Nephron progenitor cell (in vitro differentiated cells): ENCODE data around the gene OTOP2.
"Not testable (repeated sequence)": the region's sequence is repeated elsewhere in the genome, so short reads cannot be mapped to it uniquely, and the experiment has no call there.

Experiments used
- DNase-seq: peaks from one replicate; pipeline ENCODE4 v3.0.0; 2021
- H3K27ac Mint-ChIP-seq: 2 replicates; pipeline ENCODE4 v1.8.0; 2021; ENCODE audit warnings: mild to moderate bottlenecking, moderate library complexity, mixed read lengths
- H3K27me3 Mint-ChIP-seq: 2 replicates; pipeline ENCODE4 v1.8.0; 2021; ENCODE audit warnings: mild to moderate bottlenecking, low read depth, mixed read lengths; ENCODE audit not compliant: poor library complexity
- H3K36me3 Mint-ChIP-seq: 2 replicates; pipeline ENCODE4 v1.8.0; 2021; ENCODE audit warnings: low read depth, mixed read lengths
- H3K4me1 Mint-ChIP-seq: 2 replicates; pipeline ENCODE4 v1.8.0; 2021; ENCODE audit warnings: mixed read lengths
- H3K4me3 Mint-ChIP-seq: 2 replicates; pipeline ENCODE4 v1.8.0; 2021; ENCODE audit warnings: mild to moderate bottlenecking, moderate library complexity, mixed read lengths
- H3K9me3 Mint-ChIP-seq: 2 replicates; pipeline ENCODE4 v1.8.0; 2021; ENCODE audit warnings: mild to moderate bottlenecking, moderate library complexity, mixed read lengths
- TF ChIP-seq, protein P1 (sequence below): fragments of 200-600 bp; sonication (generic); IDR thresholded peaks from 2 replicates; pipeline ENCODE4 v1.5.0; 2021; ENCODE audit warnings: antibody characterized with exemption

The OTOP2 gene

DNA sequence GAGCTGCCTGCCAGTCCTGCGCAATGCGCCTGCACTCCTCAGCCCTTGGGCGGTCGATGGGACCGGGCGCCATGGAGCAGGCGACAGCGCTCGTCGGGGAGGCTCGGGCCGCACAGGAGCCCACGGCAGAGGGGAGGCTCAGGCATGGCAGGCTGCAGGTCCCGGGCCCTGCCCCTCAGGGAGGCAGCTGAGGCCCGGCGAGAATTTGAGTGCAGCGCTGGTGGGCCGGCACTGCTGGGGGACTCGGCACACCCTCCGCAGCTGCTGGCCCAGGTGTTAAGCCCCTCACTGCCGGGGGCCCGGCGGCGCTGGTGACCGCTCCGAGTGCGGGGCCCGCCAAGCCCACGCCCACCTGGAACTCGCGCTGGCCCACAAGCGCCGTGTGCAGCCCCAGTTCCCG, 17.1 kb upstream of the OTOP2 start:
- Mint-ChIP-seq H3K36me3 (no peaks in the 10 kb centered on the region), H3K4me3 (no peak overlapping the region), H3K27ac (no peak overlapping the region), H3K27me3 (peaks cover 49% of the 10 kb centered on the region), H3K9me3 (no peaks in the 10 kb centered on the region), H3K4me1 (peaks cover 6% of the 10 kb centered on the region)
- TF ChIP-seq, protein P1, sequence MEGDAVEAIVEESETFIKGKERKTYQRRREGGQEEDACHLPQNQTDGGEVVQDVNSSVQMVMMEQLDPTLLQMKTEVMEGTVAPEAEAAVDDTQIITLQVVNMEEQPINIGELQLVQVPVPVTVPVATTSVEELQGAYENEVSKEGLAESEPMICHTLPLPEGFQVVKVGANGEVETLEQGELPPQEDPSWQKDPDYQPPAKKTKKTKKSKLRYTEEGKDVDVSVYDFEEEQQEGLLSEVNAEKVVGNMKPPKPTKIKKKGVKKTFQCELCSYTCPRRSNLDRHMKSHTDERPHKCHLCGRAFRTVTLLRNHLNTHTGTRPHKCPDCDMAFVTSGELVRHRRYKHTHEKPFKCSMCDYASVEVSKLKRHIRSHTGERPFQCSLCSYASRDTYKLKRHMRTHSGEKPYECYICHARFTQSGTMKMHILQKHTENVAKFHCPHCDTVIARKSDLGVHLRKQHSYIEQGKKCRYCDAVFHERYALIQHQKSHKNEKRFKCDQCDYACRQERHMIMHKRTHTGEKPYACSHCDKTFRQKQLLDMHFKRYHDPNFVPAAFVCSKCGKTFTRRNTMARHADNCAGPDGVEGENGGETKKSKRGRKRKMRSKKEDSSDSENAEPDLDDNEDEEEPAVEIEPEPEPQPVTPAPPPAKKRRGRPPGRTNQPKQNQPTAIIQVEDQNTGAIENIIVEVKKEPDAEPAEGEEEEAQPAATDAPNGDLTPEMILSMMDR, result no peak
- DNase-seq, result no peak

DNA sequence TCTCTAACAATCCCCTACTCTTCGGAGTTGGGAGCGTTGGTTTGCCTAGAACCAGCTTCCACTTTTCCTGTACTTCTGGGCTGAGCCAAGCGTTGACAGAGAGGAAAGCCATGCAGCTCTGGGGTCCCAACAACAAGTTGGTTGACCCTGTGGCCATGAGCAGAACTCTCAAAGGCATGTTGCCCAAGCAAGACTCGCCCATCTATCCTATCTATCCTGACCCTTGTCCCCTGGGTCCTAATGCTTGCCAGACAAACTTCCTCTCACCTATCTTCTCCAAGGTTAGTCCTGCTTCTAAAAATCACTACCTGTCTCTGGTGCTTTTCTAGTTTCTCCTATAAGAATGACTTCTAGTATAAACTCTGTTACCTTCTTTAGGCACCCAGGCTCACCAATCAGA, 15.0 kb upstream of the OTOP2 start:
- not testable (repeated sequence) for DNase-seq, H3K4me1 Mint-ChIP-seq, H3K4me3 Mint-ChIP-seq, H3K27ac Mint-ChIP-seq, H3K36me3 Mint-ChIP-seq, H3K9me3 Mint-ChIP-seq
- peaks cover 40% of the 10 kb centered on the region for H3K27me3 Mint-ChIP-seq

- not testable (repeated sequence) for H3K36me3 Mint-ChIP-seq, H3K4me1 Mint-ChIP-seq, H3K27ac Mint-ChIP-seq, H3K4me3 Mint-ChIP-seq, H3K9me3 Mint-ChIP-seq, DNase-seq
- peaks cover 49% of the 10 kb centered on the region for H3K27me3 Mint-ChIP-seq
Measured at GRCh38 chr17:74911423-74911822, 12.7 kb upstream of the OTOP2 start.

DNA sequence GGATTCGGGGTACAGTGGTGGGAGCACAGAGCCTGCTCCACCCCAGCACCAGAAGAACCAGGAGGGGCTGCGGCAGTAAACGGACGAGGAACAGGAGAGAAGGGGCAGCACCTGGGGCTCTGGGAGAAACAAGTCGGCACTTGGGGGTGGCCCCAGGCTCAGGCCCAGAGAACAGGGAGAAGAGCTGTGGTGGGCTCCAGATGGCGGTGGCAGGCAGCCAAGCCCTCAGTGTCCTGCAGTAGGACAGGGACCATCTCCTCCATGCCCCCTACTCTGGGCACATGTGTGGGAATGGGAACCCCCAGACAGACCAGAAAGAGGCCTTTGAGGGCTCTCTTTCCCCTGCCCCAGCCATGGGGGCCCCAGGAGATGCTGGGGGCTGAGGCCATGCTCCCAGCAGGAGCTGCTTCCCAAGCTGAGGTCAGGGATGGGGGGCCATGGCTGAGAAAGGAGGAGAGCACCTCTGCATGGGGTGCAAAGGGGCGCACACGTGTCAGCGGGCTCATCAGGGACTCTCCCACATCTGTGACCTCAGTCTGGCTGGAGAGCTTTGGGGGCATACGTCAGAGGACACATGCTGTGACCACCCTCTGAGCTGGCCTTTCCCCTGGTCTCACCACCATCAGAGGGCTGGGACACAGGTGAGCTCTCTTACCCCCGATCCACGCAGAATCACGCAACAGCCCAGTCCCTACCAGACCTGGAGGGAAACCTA, 7.8 kb upstream of the OTOP2 start:
- Mint-ChIP-seq H3K27ac (no peak overlapping the region), H3K9me3 (peaks cover 3% of the 10 kb centered on the region), H3K36me3 (no peaks in the 10 kb centered on the region), H3K4me3 (no peak overlapping the region), H3K4me1 (peaks cover 15% of the 10 kb centered on the region), H3K27me3 (peaks cover 37% of the 10 kb centered on the region)
- DNase-seq, result no peak
- TF ChIP-seq, protein P1, result no peak

DNA sequence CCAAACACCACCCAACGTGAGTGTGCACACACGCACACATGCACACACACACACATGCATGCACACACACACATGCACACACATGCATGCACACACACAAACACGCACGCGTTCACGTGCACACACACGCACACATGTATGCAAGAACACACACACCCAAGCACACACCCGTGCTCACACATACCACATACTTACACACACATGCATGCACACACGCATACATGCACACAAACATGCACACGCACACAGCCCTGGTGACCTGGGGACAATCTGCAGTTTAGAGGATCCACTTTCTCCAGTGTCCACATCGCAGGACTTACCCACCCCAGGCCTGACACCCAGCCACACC, 7.2 kb upstream of the OTOP2 start:
- H3K36me3 Mint-ChIP-seq, result no peaks in the 10 kb centered on the region
- no peak overlapping the region for H3K4me3 Mint-ChIP-seq
- TF ChIP-seq, protein P1, result no peak
- H3K27ac Mint-ChIP-seq, result no peak overlapping the region
- no peak for DNase-seq
- H3K27me3 Mint-ChIP-seq, result peaks cover 42% of the 10 kb centered on the region
- peaks cover 3% of the 10 kb centered on the region for H3K9me3 Mint-ChIP-seq
- H3K4me1 Mint-ChIP-seq, result peaks cover 20% of the 10 kb centered on the region

DNA sequence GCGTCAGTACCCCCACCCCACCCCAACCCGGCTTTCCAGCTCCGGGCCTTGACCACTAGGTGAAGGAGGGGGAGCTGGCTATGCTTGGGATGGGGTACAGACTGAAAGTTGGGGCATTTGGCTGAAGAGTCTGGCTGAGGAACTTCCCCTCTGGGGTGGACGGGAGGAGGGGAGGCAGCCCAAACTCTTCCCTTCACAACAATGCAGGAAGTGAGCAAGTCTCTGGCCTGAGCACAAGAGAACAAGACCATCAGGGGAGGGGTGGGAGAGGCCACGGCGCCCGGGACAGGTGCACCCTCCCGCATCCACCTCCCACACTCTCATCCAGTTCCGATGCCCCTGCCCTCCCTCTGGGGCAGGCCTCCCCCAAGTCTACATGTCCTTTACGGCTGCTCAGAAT, 6.6 kb upstream of the OTOP2 start:
- peaks cover 3% of the 10 kb centered on the region for H3K9me3 Mint-ChIP-seq
- TF ChIP-seq, protein P1, result no peak
- peaks cover 44% of the 10 kb centered on the region for H3K27me3 Mint-ChIP-seq
- no peak overlapping the region for H3K27ac Mint-ChIP-seq
- no peak overlapping the region for H3K4me3 Mint-ChIP-seq
- H3K4me1 Mint-ChIP-seq, result peaks cover 26% of the 10 kb centered on the region
- H3K36me3 Mint-ChIP-seq, result no peaks in the 10 kb centered on the region
- DNase-seq, result no peak

DNA sequence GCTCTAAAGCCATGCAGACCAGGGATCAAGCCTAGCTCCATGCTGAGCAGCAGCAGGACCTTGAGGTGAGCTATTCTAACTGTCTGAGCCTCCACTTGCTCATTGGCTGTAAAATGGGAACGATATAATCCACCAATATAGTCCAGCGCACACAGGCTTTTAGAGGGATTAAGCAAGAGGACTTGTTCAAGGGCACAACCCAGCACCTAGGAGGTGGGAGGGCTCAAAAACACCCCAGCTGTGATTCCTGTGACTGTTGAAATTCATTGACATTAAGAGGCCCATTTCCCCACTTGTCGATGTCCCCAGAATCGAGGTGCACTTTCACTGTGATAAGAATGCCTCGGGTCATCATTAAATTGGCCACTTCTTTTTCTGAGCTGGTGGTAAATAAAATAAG, 5.2 kb upstream of the OTOP2 start:
- peaks cover 51% of the 10 kb centered on the region for H3K27me3 Mint-ChIP-seq
- H3K9me3 Mint-ChIP-seq, result peaks cover 2% of the 10 kb centered on the region
- peak overlapping the region; percentile 71 for H3K27ac Mint-ChIP-seq
- no peaks in the 10 kb centered on the region for H3K36me3 Mint-ChIP-seq
- DNase-seq, result no peak
- H3K4me3 Mint-ChIP-seq, result no peak overlapping the region
- TF ChIP-seq, protein P1, result no peak
- H3K4me1 Mint-ChIP-seq, result peaks cover 29% of the 10 kb centered on the region
